ENCODE data around the gene ADRA2B. TPM values are rescaled to one million over a fixed set of nuclear protein-coding genes. Genes with fewer than 3 reads are reported as not detected.
"Not testable (repeated sequence)": the region's sequence is repeated elsewhere in the genome, so short reads cannot be mapped to it uniquely, and the experiment has no call there.

Gene ADRA2B
- total RNA-seq, 1 experiment from 2014 or later = 0.28 TPM

DNA sequence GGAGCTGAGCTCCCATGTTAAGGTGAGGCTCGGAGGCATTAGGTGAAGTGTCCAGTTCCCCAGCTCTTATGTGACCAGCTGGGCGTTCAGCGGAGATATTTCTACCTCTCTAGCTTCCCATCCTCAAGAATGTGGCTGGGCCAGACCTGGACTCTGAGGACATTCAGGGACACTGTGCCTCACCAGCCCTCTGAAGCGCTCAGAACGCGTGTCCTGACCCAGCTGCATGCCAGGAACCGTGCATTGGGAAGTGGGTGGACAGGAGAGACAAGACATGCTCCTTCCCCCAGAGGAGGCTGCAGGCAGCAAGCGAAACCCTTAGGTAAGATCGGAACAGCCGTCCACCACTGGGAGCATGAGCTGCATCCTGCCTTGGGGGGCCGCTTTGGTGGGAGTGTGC, 43.6 kb downstream of the ADRA2B start:
- Histone ChIP-seq H3K4me3 (ENCODE audit: low read depth in 2 of 2, low read length in 2 of 2) (no peak overlapping the region), H3K36me3 (ENCODE audit: control insufficient read depth, insufficient read depth, low read length) (no peaks in the 10 kb centered on the region), H3K9me3 (ENCODE audit: control insufficient read depth, insufficient read depth, low read depth, low read length) (no peaks in the 10 kb centered on the region), H3K27me3 (ENCODE audit: control insufficient read depth, insufficient read depth, low read length) (no peaks in the 10 kb centered on the region; the same call in 1 of the 2 replicates), H3K4me1 (ENCODE audit: control insufficient read depth, insufficient read depth, low read length) (no peaks in the 10 kb centered on the region), H3K27ac (ENCODE audit: low read length) (no peak overlapping the region)
- DNase-seq (ENCODE audit: low read depth, low spot score) (no peak), ATAC-seq (no peak)
- TF ChIP-seq, protein P1, sequence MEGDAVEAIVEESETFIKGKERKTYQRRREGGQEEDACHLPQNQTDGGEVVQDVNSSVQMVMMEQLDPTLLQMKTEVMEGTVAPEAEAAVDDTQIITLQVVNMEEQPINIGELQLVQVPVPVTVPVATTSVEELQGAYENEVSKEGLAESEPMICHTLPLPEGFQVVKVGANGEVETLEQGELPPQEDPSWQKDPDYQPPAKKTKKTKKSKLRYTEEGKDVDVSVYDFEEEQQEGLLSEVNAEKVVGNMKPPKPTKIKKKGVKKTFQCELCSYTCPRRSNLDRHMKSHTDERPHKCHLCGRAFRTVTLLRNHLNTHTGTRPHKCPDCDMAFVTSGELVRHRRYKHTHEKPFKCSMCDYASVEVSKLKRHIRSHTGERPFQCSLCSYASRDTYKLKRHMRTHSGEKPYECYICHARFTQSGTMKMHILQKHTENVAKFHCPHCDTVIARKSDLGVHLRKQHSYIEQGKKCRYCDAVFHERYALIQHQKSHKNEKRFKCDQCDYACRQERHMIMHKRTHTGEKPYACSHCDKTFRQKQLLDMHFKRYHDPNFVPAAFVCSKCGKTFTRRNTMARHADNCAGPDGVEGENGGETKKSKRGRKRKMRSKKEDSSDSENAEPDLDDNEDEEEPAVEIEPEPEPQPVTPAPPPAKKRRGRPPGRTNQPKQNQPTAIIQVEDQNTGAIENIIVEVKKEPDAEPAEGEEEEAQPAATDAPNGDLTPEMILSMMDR (IDR thresholded peaks at IDR 0.05) = no peak
- no peak for TF ChIP-seq SIN3A (IDR thresholded peaks at IDR 0.05; ENCODE audit: borderline replicate concordance, insufficient read depth, low read depth, low read length)
- TF ChIP-seq POLR2AphosphoS5 (IDR thresholded peaks at IDR 0.05; ENCODE audit: low read depth, low read length) = no peak
- TF ChIP-seq, protein P2, sequence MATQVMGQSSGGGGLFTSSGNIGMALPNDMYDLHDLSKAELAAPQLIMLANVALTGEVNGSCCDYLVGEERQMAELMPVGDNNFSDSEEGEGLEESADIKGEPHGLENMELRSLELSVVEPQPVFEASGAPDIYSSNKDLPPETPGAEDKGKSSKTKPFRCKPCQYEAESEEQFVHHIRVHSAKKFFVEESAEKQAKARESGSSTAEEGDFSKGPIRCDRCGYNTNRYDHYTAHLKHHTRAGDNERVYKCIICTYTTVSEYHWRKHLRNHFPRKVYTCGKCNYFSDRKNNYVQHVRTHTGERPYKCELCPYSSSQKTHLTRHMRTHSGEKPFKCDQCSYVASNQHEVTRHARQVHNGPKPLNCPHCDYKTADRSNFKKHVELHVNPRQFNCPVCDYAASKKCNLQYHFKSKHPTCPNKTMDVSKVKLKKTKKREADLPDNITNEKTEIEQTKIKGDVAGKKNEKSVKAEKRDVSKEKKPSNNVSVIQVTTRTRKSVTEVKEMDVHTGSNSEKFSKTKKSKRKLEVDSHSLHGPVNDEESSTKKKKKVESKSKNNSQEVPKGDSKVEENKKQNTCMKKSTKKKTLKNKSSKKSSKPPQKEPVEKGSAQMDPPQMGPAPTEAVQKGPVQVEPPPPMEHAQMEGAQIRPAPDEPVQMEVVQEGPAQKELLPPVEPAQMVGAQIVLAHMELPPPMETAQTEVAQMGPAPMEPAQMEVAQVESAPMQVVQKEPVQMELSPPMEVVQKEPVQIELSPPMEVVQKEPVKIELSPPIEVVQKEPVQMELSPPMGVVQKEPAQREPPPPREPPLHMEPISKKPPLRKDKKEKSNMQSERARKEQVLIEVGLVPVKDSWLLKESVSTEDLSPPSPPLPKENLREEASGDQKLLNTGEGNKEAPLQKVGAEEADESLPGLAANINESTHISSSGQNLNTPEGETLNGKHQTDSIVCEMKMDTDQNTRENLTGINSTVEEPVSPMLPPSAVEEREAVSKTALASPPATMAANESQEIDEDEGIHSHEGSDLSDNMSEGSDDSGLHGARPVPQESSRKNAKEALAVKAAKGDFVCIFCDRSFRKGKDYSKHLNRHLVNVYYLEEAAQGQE (IDR thresholded peaks at IDR 0.05; ENCODE audit: insufficient read depth in 1 of 2, low read depth in 2 of 2, low read length in 1 of 2) = no peak
- TF ChIP-seq TCF7L2 (IDR thresholded peaks at IDR 0.05; ENCODE audit: low read depth, low read length) = no peak
- intact Hi-C loops (cut with micrococcal nuclease; ENCODE audit: unreplicated experiment) = no loop called here
- CTCF ChIA-PET = interaction anchor here (0.7 kb wide), 1 partner anchor 102 kb away, joined by 3 read pairs; no protein-coding TSS in a partner anchor
- POLR2A ChIA-PET = no interaction called here
- in situ Hi-C loops (cut with HindIII; ENCODE audit: low pct_unique_long_range_greater_than_20kb, low sequenced_read_pairs) = no loop called here
- BruUV-seq (replicated peaks) = no TSS peak

DNA sequence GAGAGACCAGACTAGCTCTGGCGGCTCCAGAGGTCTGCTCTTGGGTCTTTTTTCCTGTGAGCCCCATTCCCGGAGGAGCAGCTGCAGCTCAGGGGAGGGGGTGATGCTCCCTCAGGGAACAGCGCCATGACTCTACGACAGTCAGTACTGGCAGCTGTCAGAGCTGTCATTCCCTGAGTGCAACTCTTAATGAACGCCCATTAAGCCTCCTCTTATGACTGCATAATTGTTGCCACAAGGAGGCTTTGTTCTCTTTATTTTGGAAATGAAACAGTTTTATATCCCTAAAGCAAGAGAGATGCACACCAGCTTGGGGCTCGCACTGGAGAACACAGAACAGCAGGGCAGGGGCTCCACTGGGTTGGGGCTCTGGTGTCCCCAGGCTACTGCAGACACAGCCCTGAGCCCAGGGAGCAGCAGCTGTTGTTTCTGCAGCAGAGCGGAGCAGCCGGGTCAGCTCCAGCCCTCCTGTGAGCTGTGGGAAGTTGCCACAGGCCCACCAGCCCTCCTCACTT, 44.3 kb downstream of the ADRA2B start:
- H3K36me3 ChIP-seq (ENCODE audit: control insufficient read depth, insufficient read depth, low read length); H3K27me3 ChIP-seq (ENCODE audit: control insufficient read depth, insufficient read depth, low read length); DNase-seq (ENCODE audit: low read depth, low spot score); H3K4me1 ChIP-seq (ENCODE audit: control insufficient read depth, insufficient read depth, low read length); H3K4me3 ChIP-seq (ENCODE audit: low read depth in 2 of 2, low read length in 2 of 2); POLR2A ChIA-PET; intact Hi-C loops (cut with micrococcal nuclease; ENCODE audit: unreplicated experiment); in situ Hi-C loops (cut with HindIII; ENCODE audit: low pct_unique_long_range_greater_than_20kb, low sequenced_read_pairs); BruUV-seq (replicated peaks); H3K27ac ChIP-seq (ENCODE audit: low read length); H3K9me3 ChIP-seq (ENCODE audit: control insufficient read depth, insufficient read depth, low read depth, low read length); ATAC-seq: not testable (repeated sequence)
- CTCF ChIA-PET = interaction anchor here (0.7 kb wide), 1 partner anchor 103 kb away, joined by 3 read pairs; no protein-coding TSS in a partner anchor

- H3K27me3 ChIP-seq (ENCODE audit: control insufficient read depth, insufficient read depth, low read length); H3K27ac ChIP-seq (ENCODE audit: low read length); DNase-seq (ENCODE audit: low read depth, low spot score); in situ Hi-C loops (cut with HindIII; ENCODE audit: low pct_unique_long_range_greater_than_20kb, low sequenced_read_pairs); H3K4me1 ChIP-seq (ENCODE audit: control insufficient read depth, insufficient read depth, low read length); H3K4me3 ChIP-seq (ENCODE audit: low read depth in 2 of 2, low read length in 2 of 2); H3K36me3 ChIP-seq (ENCODE audit: control insufficient read depth, insufficient read depth, low read length); CTCF ChIA-PET; POLR2A ChIA-PET; ATAC-seq; BruUV-seq (replicated peaks); H3K9me3 ChIP-seq (ENCODE audit: control insufficient read depth, insufficient read depth, low read depth, low read length); intact Hi-C loops (cut with micrococcal nuclease; ENCODE audit: unreplicated experiment): not testable (repeated sequence)
Observed at GRCh38 chr2:96071087-96071976, 45.0 kb downstream of the ADRA2B start.

- H3K4me3 ChIP-seq (ENCODE audit: low read depth in 2 of 2, low read length in 2 of 2); BruUV-seq (replicated peaks); CTCF ChIA-PET; in situ Hi-C loops (cut with HindIII; ENCODE audit: low pct_unique_long_range_greater_than_20kb, low sequenced_read_pairs); H3K36me3 ChIP-seq (ENCODE audit: control insufficient read depth, insufficient read depth, low read length); H3K27me3 ChIP-seq (ENCODE audit: control insufficient read depth, insufficient read depth, low read length); POLR2A ChIA-PET; H3K4me1 ChIP-seq (ENCODE audit: control insufficient read depth, insufficient read depth, low read length); intact Hi-C loops (cut with micrococcal nuclease; ENCODE audit: unreplicated experiment); ATAC-seq; H3K9me3 ChIP-seq (ENCODE audit: control insufficient read depth, insufficient read depth, low read depth, low read length); DNase-seq (ENCODE audit: low read depth, low spot score); H3K27ac ChIP-seq (ENCODE audit: low read length): not testable (repeated sequence)
Observed at GRCh38 chr2:96070351-96070750, 46.0 kb downstream of the ADRA2B start.

DNA sequence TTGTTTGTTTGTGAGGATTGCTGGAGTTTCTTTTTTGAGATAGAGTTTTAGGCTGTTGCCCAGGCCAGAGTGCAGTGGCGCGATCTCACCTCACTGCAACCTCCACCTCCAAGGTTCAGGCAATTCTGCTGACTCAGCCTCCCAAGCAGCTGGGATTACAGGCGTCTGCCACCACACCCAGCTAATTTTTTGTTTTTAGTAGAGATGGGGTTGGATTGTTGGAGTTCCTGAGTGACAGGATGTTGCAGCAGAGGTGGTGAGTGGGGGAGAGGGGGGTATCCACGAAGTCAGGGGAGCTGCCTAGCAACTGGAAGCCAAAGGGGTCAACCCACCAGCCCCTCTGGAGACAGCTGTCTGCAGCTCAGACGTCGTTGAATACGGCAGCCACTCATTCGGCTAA, 46.5 kb downstream of the ADRA2B start:
- H3K4me1 ChIP-seq (ENCODE audit: control insufficient read depth, insufficient read depth, low read length); H3K36me3 ChIP-seq (ENCODE audit: control insufficient read depth, insufficient read depth, low read length); DNase-seq (ENCODE audit: low read depth, low spot score); H3K27ac ChIP-seq (ENCODE audit: low read length); in situ Hi-C loops (cut with HindIII; ENCODE audit: low pct_unique_long_range_greater_than_20kb, low sequenced_read_pairs); BruUV-seq (replicated peaks); H3K27me3 ChIP-seq (ENCODE audit: control insufficient read depth, insufficient read depth, low read length); POLR2A ChIA-PET; CTCF ChIA-PET; ATAC-seq; H3K4me3 ChIP-seq (ENCODE audit: low read depth in 2 of 2, low read length in 2 of 2); intact Hi-C loops (cut with micrococcal nuclease; ENCODE audit: unreplicated experiment); H3K9me3 ChIP-seq (ENCODE audit: control insufficient read depth, insufficient read depth, low read depth, low read length): not testable (repeated sequence)
